LNCaP clone FGC (cell line): ENCODE measurements around the gene SLC6A18.

Experiments used
- DNase-seq: peaks from one replicate; pipeline ENCODE4 v3.0.0-alpha.2; 2011; ENCODE audit warnings: low read depth
- H3K4me3 ChIP-seq: 2 replicates; pipeline ENCODE4 v1.5.1; 2011; ENCODE audit warnings: mild to moderate bottlenecking, low read depth, low read length, control low read depth
- CTCF ChIP-seq: IDR thresholded peaks from 2 replicates; pipeline ENCODE4 v1.5.1; 2012; ENCODE audit warnings: mild to moderate bottlenecking; ENCODE audit not compliant: control insufficient read depth, insufficient read depth; ENCODE audit errors: extremely low read depth

Gene SLC6A18

GRCh38 chr5:1200495-1201326, 24.5 kb upstream of the SLC6A18 start:
- no peak for TF ChIP-seq CTCF
- no peak overlapping the region for H3K4me3 ChIP-seq
- DNase-seq: no peak

GRCh38 chr5:1201327-1202025, 23.7 kb upstream of the SLC6A18 start, which contains the start of gene SLC6A19:
Gene SLC6A19 (plus strand): TSS chr5:1201595. CDS start chr5:1201651, 56 bp downstream.
- peak; percentile 19 for DNase-seq
- no peak within 1 kb of the TSS for H3K4me3 ChIP-seq
- no peak for TF ChIP-seq CTCF

- H3K4me3 ChIP-seq: no peak overlapping the region
- DNase-seq: no peak
- no peak for TF ChIP-seq CTCF
Observed at GRCh38 chr5:1202026-1202797, 23.0 kb upstream of the SLC6A18 start.

GRCh38 chr5:1202798-1203185, 22.4 kb upstream of the SLC6A18 start:
- H3K4me3 ChIP-seq: no peak overlapping the region
- no peak for DNase-seq
- TF ChIP-seq CTCF: no peak

- no peak overlapping the region for H3K4me3 ChIP-seq
- TF ChIP-seq CTCF: no peak
- no peak for DNase-seq
Observed at GRCh38 chr5:1203311-1203967, 21.7 kb upstream of the SLC6A18 start.

- TF ChIP-seq CTCF: no peak
- no peak overlapping the region for H3K4me3 ChIP-seq
- DNase-seq: no peak
Observed at GRCh38 chr5:1203968-1204692, 21.1 kb upstream of the SLC6A18 start.
